B cell (primary cell): ENCODE results near the gene TEDC1. TPM values are rescaled to one million over a fixed set of nuclear protein-coding genes. Genes with fewer than 3 reads are reported as not detected.

Experiments
- ATAC-seq: fragments of 200-7000 bp; cut with Tn5 transposase; one replicate; pipeline ENCODE4 v1.10.0; 2021; ENCODE audit warnings: low read depth, mild to moderate bottlenecking, moderate number of reproducible peaks, moderate library complexity
- CTCF ChIA-PET: fragments of 350-600 bp; sonication (Branson Sonifier 250); formaldehyde crosslinking; loops from one replicate; lab custom pipeline; 2021; ENCODE audit warnings: antibody characterized with exemption, inconsistent platforms; lab: Charles Lee
- POLR2A ChIA-PET: fragments of 350-600 bp; sonication (Branson Sonifier 250); formaldehyde crosslinking; loops from one replicate; lab custom pipeline; 2021; ENCODE audit warnings: antibody characterized with exemption; lab: Charles Lee
- DNase-seq: peaks from one replicate; pipeline ENCODE4 v3.0.0; 2013
- H2AFZ ChIP-seq: 2 replicates; pipeline ENCODE4 v1.6.1; 2012; ENCODE audit warnings: mild to moderate bottlenecking, low read depth, low read length; ENCODE audit not compliant: insufficient read depth, poor library complexity, severe bottlenecking
- H3K27ac ChIP-seq, 2 donors: 1 replicate in 1 of 2; 2 replicates in 1 of 2; pipeline ENCODE4 v1.5.1; 2012 to 2013; ENCODE audit warnings: low read length in 2 of 2, mild to moderate bottlenecking in 2 of 2, moderate library complexity in 1 of 2
- H3K27me3 ChIP-seq, 4 experiments: fragments of 200-600 bp in 1 of 4; sonication (generic) in 1 of 4; replicated peaks in 1 of 4; 1 replicate in 2 of 4; 2 replicates in 2 of 4; pipeline versions ENCODE4 v1.6.1 to v1.7.0; 2013 to 2016; ENCODE audit warnings: low read length in 3 of 4, mild to moderate bottlenecking in 2 of 4, mixed read lengths in 1 of 4, moderate library complexity in 1 of 4; ENCODE audit not compliant: insufficient read depth in 4 of 4, control insufficient read depth in 3 of 4; ENCODE audit errors: control extremely low read depth in 1 of 4
- H3K36me3 ChIP-seq, 2 experiments: replicated peaks in 1 of 2; 1 replicate in 1 of 2; 2 replicates in 1 of 2; pipeline versions ENCODE4 v1.6.1 to v1.7.1; 2013; ENCODE audit warnings: low read length in 1 of 2; ENCODE audit not compliant: insufficient read depth in 2 of 2, control insufficient read depth in 1 of 2; ENCODE audit errors: control extremely low read depth in 1 of 2, extremely low read depth in 1 of 2
- H3K4me1 ChIP-seq, 2 donors: fragments of 200-600 bp in 1 of 2; sonication (generic) in 1 of 2; 1 replicate in 1 of 2; 2 replicates in 1 of 2; pipeline versions ENCODE4 v1.5.1 to v1.6.1; 2013 to 2017; ENCODE audit warnings: low read length in 2 of 2; ENCODE audit not compliant: control insufficient read depth in 2 of 2, insufficient read depth in 2 of 2
- H3K4me2 ChIP-seq: replicated peaks from 2 replicates; pipeline ENCODE3; 2012; ENCODE audit warnings: mild to moderate bottlenecking, low read depth, low read length; ENCODE audit not compliant: poor library complexity, severe bottlenecking
- H3K4me3 ChIP-seq, 5 experiments: fragments of 200-600 bp in 1 of 5; sonication (generic) in 1 of 5; 1 replicate in 3 of 5; 2 replicates in 2 of 5; pipeline versions ENCODE4 v1.5.1 to v1.7.0; 2011 to 2016; ENCODE audit warnings: low read length in 4 of 5, mild to moderate bottlenecking in 4 of 5, low read depth in 2 of 5, control low read depth in 1 of 5, moderate library complexity in 1 of 5; ENCODE audit not compliant: insufficient read depth in 1 of 5; ENCODE audit errors: control extremely low read depth in 1 of 5, extremely low read depth in 1 of 5
- H3K79me2 ChIP-seq: fragments of 200-600 bp; sonication (generic); one replicate; pipeline ENCODE4 v1.6.0; 2016; ENCODE audit warnings: low read length; ENCODE audit not compliant: control insufficient read depth, insufficient read depth
- H3K9ac ChIP-seq: fragments of 200-600 bp; sonication (generic); 2 replicates; pipeline ENCODE4 v1.6.1; 2017; ENCODE audit warnings: mild to moderate bottlenecking, low read length, moderate library complexity
- H3K9me3 ChIP-seq, 3 donors: one replicate each; pipeline versions ENCODE4 v1.6.1 to v1.7.1; 2013; ENCODE audit warnings: low read length in 2 of 3; ENCODE audit not compliant: control insufficient read depth in 2 of 3, insufficient read depth in 1 of 3; ENCODE audit errors: control extremely low read depth in 1 of 3
- H4K20me1 ChIP-seq: 2 replicates; pipeline ENCODE4 v1.6.0; 2012; ENCODE audit warnings: mild to moderate bottlenecking, low read length; ENCODE audit not compliant: insufficient read depth, control insufficient read depth, poor library complexity, severe bottlenecking
- H3K27ac Mint-ChIP-seq: one replicate; pipeline ENCODE4 v1.8.0; 2021; ENCODE audit warnings: mixed read lengths
- H3K27me3 Mint-ChIP-seq: one replicate; pipeline ENCODE4 v1.8.0; 2021; ENCODE audit warnings: mixed read lengths
- H3K4me1 Mint-ChIP-seq: one replicate; pipeline ENCODE4 v1.8.0; 2021; ENCODE audit warnings: mixed read lengths
- H3K4me3 Mint-ChIP-seq: one replicate; pipeline ENCODE4 v1.8.0; 2021; ENCODE audit warnings: mixed read lengths
- H3K9me3 Mint-ChIP-seq: one replicate; pipeline ENCODE4 v1.8.0; 2022; ENCODE audit warnings: mixed read lengths; ENCODE audit not compliant: insufficient read depth
- CTCF ChIP-seq: fragments of 200-600 bp; IDR thresholded peaks from one replicate; pipeline ENCODE4 v1.8.0; 2022; ENCODE audit warnings: antibody characterized with exemption, mild to moderate bottlenecking
- EZH2 ChIP-seq: IDR thresholded peaks from 2 replicates; pipeline ENCODE4 v1.6.1; 2012; ENCODE audit warnings: borderline replicate concordance, low read depth, mild to moderate bottlenecking, moderate library complexity, low read length; ENCODE audit not compliant: insufficient read depth, poor library complexity, severe bottlenecking
- whole genome bisulfite sequencing: methylation state at CpG from one replicate; pipeline ENCODE4 v1.1.5; 2013; ENCODE audit warnings: missing lambda C conversion rate; ENCODE audit not compliant: insufficient coverage; 5-methylcytosine and 5-hydroxymethylcytosine counted together
- intact Hi-C: fragments of 100-400 bp; cut with micrococcal nuclease; formaldehyde crosslinking; loops from one replicate; pipeline ENCODE4 v1.10.0; 2022
- polyA plus RNA-seq: library from polyadenylated mRNA; depleted of rRNA; stranded (reverse); fragments of >200 nt; gene quantifications from 2 replicates; pipeline ENCODE4 v1.2.3, GENCODE V29; 2012
- total RNA-seq, 2 donors: library from RNA; stranded (reverse); fragments of 120-200 nt in 1 of 2; gene quantifications; 1 replicate in 1 of 2; 2 replicates in 1 of 2; pipeline versions ENCODE4 v1.2.3 to v1.2.4, GENCODE V29; 2013 to 2022

Gene TEDC1
- total and polyA plus RNA-seq, 2 donors (not counting 1 experiment from before 2014, with no cell fraction given): 19.7 to 22.2 TPM

DNA sequence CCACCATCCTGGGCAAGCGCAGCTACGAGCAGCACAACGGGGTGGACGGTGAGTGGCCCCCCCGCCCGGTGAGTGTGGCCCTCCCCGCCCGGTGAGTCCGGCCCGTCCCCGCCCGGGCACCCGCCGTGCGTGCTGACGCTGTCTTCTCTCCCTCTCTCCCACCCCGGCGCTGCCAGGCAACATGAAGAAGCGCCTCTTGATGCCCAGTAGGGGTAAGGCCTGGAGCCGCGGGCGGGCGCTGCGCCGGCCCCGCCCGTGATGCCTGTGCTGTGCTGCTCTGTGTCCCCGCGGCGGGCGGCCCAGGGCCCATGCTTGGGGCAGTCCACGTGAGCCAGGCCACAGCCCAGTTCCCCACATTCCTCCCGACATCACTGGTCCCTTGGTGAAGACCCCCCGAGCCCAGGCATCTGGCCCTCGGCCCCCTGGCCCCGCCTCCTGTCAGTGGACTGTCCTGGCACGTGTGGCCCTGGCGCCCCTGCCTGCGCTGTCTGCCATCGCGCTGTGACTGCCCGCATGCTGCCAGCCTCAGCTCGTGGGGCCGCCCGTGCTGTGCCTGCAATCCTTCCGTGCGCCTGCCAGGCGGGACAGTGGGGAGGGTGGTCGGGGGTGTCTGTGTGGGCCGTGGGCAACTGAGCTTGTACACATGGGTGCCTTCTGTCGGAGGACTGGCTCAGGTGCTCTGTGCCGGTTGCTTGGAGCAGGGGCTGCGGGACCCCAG, 24.4 kb upstream of the TEDC1 start:
- Mint-ChIP-seq H3K27me3 (no peaks in the 10 kb centered on the region), H3K9me3 (no peaks in the 10 kb centered on the region), H3K27ac (no peak overlapping the region), H3K4me3 (no peak overlapping the region), H3K4me1 (no peaks in the 10 kb centered on the region)
- ChIA-PET CTCF (interaction anchor here (1.5 kb wide), 1 partner anchor 24 kb away, joined by 3 read pairs; no protein-coding TSS in a partner anchor), POLR2A (no interaction called here)
- Histone ChIP-seq H3K36me3 (peaks cover 0 to 26% of the 10 kb centered on the region in 2 experiments), H3K4me1 (peaks cover 0 to 8% of the 10 kb centered on the region in 2 donors), H3K4me2 (no peak overlapping the region), H3K9ac (no peak overlapping the region), H3K79me2 (no peaks in the 10 kb centered on the region), H3K27ac (no peak overlapping the region), H3K4me3 (no peak overlapping the region), H3K27me3 (peaks cover 0 to under 1% (median 0%) of the 10 kb centered on the region in 4 experiments), H2AFZ (no peak overlapping the region), H3K9me3 (no peaks in the 10 kb centered on the region), H4K20me1 (peaks cover 5% of the 10 kb centered on the region)
- DNase-seq: no peak
- TF ChIP-seq CTCF: no peak
- no peak for TF ChIP-seq EZH2
- ATAC-seq: no peak
- whole genome bisulfite sequencing: 95% methylated on average over 48 of the region's 53 CpGs
- intact Hi-C loops: no loop called here

GRCh38 chr14:105467249-105467941, 23.7 kb upstream of the TEDC1 start:
- Histone ChIP-seq H3K79me2 (no peaks in the 10 kb centered on the region), H3K27ac (no peak overlapping the region), H3K9ac (no peak overlapping the region), H3K4me2 (no peak overlapping the region), H3K4me1 (peaks cover 0 to 8% of the 10 kb centered on the region in 2 donors), H3K36me3 (peaks cover 0 to 26% of the 10 kb centered on the region in 2 experiments), H4K20me1 (peaks cover 5% of the 10 kb centered on the region), H3K9me3 (no peaks in the 10 kb centered on the region), H2AFZ (no peak overlapping the region), H3K27me3 (peaks cover 0 to 6% (median 0%) of the 10 kb centered on the region in 4 experiments), H3K4me3 (no peak overlapping the region)
- ATAC-seq: no peak
- intact Hi-C loops: no loop called here
- ChIA-PET CTCF (interaction anchor here (1.0 to 1.5 kb wide), 2 partner anchors 13 to 23 kb away, joined by 3 read pairs; no protein-coding TSS in a partner anchor), POLR2A (no interaction called here)
- Mint-ChIP-seq H3K9me3 (no peaks in the 10 kb centered on the region), H3K27me3 (no peaks in the 10 kb centered on the region), H3K27ac (no peak overlapping the region), H3K4me3 (no peak overlapping the region), H3K4me1 (peaks cover 4% of the 10 kb centered on the region)
- DNase-seq: no peak
- WGBS: 91% methylated on average over 18 of the region's 20 CpGs
- no peak for TF ChIP-seq CTCF
- no peak for TF ChIP-seq EZH2
